Stimulated activated naive CD4-positive, alpha-beta T cell (primary cell): ENCODE measurements around the gene MGAT3.

Experiments
- DNase-seq, 6 experiments: peaks; one replicate each; lab custom pipeline; 2025; lab: John Stamatoyannopoulos, UW

MGAT3 gene

GRCh38 chr22:39471381-39472141 lies 14.7 kb downstream of the MGAT3 start:
- no peak for DNase-seq

- DNase-seq, result no peak
Observed at GRCh38 chr22:39472570-39473556, 16.1 kb downstream of the MGAT3 start.

- no peak for DNase-seq
Observed at GRCh38 chr22:39473851-39474250, 17.0 kb downstream of the MGAT3 start.

GRCh38 chr22:39474351-39475111 lies 17.7 kb downstream of the MGAT3 start:
- DNase-seq, result no peak

GRCh38 chr22:39475337-39475736 lies 18.5 kb downstream of the MGAT3 start:
- DNase-seq, result no peak

- DNase-seq, result no peak
Observed at GRCh38 chr22:39475902-39476301, 19.1 kb downstream of the MGAT3 start.

- DNase-seq, result no peak
Observed at GRCh38 chr22:39476664-39477063, 19.9 kb downstream of the MGAT3 start.

- DNase-seq, result no peak
Observed at GRCh38 chr22:39477542-39477941, 20.7 kb downstream of the MGAT3 start.

GRCh38 chr22:39478441-39478850 lies 21.6 kb downstream of the MGAT3 start:
- DNase-seq, result peak in 2 of 6 experiments; percentile 14 to 25

- no peak for DNase-seq
Observed at GRCh38 chr22:39479254-39479653, 22.4 kb downstream of the MGAT3 start.

GRCh38 chr22:39480557-39480956 lies 23.7 kb downstream of the MGAT3 start:
- no peak for DNase-seq

GRCh38 chr22:39481054-39481453 lies 24.2 kb downstream of the MGAT3 start:
- no peak for DNase-seq

- no peak for DNase-seq
Observed at GRCh38 chr22:39481595-39481994, 24.8 kb downstream of the MGAT3 start.

- DNase-seq, result no peak
Observed at GRCh38 chr22:39482768-39483167, 26.0 kb downstream of the MGAT3 start.

GRCh38 chr22:39486951-39487825 lies 30.4 kb downstream of the MGAT3 start:
- no peak for DNase-seq

GRCh38 chr22:39487826-39488520 lies 31.2 kb downstream of the MGAT3 start:
- DNase-seq, result no peak

GRCh38 chr22:39488563-39489083 lies 31.8 kb downstream of the MGAT3 start:
- no peak for DNase-seq

GRCh38 chr22:39489094-39490068 lies 32.6 kb downstream of the MGAT3 start:
- no peak for DNase-seq
